GM12872 (cell line): ENCODE measurements around the gene CAMTA1.

Experiments
- TF ChIP-seq, protein P1 (sequence below): IDR thresholded peaks from 3 replicates; pipeline ENCODE4 v1.5.1; 2011; ENCODE audit warnings: low read depth, mild to moderate bottlenecking, low read length, moderate library complexity; ENCODE audit not compliant: insufficient read depth

CAMTA1 gene

DNA sequence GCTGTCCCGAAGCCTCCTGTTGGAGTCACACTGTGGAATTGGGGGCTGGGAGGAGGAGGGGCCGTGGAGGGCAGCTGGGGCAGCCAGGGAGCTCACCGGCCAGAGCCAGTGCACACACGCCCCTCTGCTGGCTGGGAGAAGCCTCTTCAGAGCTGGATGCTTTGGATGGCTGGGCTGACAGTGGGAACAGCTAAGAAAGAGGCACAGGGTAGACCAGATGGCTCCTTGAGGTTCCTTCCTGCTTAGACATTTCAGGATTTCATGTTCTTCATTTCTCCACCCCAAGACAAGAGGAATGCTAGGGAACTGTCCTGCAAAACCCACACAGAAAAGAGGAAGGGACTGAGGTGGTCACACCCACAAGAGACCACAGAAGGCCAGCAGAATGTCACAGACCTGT lies 731.1 kb downstream of the CAMTA1 start:
- TF ChIP-seq, protein P1, sequence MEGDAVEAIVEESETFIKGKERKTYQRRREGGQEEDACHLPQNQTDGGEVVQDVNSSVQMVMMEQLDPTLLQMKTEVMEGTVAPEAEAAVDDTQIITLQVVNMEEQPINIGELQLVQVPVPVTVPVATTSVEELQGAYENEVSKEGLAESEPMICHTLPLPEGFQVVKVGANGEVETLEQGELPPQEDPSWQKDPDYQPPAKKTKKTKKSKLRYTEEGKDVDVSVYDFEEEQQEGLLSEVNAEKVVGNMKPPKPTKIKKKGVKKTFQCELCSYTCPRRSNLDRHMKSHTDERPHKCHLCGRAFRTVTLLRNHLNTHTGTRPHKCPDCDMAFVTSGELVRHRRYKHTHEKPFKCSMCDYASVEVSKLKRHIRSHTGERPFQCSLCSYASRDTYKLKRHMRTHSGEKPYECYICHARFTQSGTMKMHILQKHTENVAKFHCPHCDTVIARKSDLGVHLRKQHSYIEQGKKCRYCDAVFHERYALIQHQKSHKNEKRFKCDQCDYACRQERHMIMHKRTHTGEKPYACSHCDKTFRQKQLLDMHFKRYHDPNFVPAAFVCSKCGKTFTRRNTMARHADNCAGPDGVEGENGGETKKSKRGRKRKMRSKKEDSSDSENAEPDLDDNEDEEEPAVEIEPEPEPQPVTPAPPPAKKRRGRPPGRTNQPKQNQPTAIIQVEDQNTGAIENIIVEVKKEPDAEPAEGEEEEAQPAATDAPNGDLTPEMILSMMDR = no peak

DNA sequence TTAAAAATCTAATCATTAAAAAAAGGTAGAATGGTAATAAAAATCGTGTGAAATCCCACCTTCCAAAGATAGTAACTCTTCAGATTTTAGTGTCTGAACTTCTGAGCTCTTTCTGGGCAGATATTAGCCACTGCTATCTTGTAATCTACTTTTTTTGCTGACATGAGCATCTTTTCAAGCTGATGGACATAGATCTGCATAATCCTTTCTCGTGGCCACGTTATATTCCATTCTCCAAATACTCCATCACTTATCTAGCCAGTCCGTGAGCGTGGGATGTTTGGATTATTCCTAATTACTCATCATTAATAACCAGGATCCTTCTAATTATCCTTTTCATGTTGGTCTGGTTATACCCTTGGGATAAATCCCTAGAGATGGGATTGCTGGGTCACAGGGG lies 731.7 kb downstream of the CAMTA1 start:
- TF ChIP-seq, protein P1 = no peak

DNA sequence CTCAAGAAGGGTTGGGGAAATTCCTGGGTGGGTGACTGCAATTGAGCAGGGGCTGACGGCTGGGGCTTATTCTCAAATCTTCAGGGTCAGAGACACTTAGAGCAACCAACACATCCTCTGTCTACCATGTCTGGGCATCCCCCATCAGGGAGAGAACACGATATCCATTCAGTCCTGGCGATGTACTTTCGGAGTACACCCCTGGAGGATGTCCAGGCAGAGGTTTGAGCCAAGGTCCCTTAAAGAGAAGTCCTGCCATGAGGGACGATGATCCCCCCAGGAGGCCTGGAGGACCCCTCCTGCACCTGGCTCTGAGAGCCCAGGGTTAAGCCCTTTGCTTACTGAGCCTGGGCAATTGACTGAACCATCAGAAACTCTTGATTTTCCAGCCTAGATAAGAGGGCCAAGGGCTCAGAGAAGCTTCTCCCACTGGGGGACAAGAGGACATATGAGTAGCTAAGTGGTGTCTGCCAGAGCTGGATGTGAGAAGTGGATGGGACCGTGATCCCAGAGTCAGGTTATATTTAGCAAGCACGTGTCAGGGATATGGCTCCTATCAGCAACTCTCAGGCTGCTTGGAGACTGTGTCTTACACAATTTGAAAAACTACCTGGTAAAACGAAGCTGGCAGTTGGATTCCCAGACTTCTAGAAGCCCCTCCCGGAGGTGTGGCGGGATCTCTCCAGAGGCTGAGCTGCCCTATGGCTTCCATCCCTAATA lies 732.5 kb downstream of the CAMTA1 start:
- TF ChIP-seq, protein P1 = no peak

DNA sequence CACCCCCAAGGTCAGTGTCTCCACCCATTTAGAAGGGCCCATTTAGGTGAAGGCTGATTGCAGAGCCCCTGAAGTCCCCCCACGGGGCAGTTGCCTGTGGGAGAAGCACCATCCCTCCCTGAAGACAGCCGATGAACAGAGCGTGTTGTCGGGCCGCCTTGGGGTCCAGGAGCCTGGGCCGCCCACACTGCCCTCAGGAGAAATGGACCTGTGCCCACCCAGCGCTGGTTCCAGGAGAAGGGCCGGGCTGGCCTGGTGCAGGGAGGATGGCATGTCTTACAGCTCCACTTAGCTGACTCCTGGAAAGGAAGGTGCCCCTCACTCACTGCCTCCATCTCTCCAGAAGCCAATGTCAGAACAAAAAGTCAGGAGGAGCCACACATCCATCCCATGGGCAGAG lies 733.2 kb downstream of the CAMTA1 start:
- TF ChIP-seq, protein P1 = no peak

DNA sequence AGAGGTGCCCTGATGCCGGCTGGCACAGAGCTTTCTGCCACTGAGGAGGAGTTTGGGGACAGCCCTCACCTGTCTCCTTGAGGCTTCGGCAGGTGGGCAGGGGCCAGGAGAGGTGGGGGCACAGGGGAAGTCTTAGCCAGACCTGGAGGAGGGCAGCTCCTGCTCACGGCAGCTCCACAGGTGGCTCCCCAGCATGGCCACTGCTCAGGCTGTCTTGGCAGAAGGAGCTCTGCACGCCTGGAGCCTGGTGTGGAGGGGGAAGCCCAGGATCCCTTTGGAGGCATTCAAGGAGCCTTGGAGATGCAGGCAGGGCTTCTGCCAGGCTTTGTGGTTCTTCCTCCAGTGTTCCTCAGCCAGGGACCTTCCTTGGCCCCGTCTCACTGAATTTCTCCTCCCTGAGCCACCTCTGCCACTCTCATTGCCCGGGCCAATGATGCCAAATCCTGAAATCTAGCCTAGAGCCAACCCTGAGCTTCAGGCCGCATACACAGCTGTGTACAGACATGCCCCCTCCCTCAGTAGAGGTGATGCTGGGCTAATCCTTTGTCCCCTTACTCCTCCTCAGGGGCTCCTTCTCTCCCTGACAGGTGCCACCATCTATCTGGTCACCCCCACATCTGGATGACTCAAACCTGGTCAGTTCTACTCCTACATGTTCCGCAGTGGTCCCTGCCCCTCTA lies 734.1 kb downstream of the CAMTA1 start:
- TF ChIP-seq, protein P1 = no peak

DNA sequence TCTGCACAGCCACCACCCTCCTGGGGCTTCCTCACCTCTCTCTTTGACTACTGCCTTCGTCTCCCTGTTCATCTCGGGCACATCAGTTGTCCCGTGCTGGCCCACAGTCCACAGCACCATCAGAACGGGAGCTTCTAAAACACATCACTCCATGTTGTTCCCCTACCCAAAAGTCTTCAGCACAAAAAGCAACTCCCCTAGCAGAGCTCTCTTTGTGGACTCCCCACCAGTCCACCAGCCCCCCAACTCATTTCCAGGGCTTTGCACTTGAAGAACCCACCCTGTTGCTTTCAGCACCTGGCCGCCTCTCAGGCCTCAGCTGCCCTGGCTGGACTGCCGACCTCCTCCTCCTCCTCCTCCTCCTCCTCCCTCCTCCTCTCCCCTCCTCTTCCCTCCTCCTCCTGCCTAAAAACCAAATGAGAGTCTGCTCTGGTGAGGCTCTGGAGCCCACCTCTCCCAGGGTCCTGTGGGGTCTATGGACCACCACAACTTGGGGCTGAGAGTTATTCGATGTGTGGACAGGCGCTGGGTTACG lies 734.7 kb downstream of the CAMTA1 start:
- TF ChIP-seq, protein P1 = no peak

DNA sequence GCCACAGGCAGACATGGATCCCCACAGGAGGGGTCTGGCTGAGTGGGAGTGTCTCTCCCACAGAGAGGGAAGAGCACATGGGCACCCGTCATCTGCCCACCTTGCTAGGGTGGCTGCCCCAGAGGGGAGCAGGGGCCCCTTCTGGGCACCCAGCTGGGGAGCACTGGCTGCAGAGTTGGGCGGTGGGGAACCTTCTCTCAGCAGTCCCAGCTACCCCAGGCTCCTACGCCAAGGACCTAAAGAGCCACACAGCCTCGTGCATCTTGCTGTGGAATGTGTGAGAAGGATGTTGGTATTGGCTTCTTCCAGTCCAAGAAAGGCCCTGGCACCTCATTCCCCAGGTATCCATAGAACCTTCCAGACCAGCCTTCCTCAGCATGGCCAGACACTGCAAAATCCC lies 735.2 kb downstream of the CAMTA1 start:
- TF ChIP-seq, protein P1 = no peak
